Testis (tissue), 2 donors: Measurements from ENCODE around the gene DHX34.

Experiments
- POLR2A ChIP-seq: fragments of 450-650 bp; IDR thresholded peaks from one replicate; pipeline ENCODE4 v1.6.1; 2017; ENCODE audit warnings: antibody characterized with exemption, mild to moderate bottlenecking, moderate library complexity
- TF ChIP-seq, protein P1 (sequence below), 3 experiments: fragments of 450-650 bp in 2 of 3; fragments of 200-600 bp in 1 of 3; sonication (generic) in 1 of 3; IDR thresholded peaks; one replicate each; pipeline ENCODE4 v1.5.1; 2016 to 2019; ENCODE audit warnings: antibody characterized with exemption in 3 of 3, mild to moderate bottlenecking in 2 of 3, moderate library complexity in 1 of 3

DNA sequence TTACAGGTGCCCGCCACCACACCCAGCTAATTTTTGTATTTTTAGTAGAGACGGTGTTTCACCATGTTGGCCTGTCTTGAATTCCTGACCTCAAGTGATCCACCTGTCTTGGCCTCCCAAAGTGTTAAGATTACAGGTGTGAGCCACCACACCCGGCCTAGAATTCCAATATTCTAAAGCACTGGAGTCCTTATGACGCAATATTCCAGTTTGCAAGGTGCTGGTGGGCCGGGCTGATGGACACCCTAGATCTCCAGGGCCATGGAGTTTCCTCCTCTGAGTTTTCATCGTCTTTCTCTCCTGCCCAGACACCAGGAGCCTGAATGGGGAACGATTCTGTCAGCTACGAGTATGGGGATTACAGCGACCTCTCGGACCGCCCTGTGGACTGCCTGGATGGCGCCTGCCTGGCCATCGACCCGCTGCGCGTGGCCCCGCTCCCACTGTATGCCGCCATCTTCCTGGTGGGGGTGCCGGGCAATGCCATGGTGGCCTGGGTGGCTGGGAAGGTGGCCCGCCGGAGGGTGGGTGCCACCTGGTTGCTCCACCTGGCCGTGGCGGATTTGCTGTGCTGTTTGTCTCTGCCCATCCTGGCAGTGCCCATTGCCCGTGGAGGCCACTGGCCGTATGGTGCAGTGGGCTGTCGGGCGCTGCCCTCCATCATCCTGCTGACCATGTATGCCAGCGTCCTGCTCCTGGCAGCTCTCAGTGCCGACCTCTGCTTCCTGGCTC is 8.5 kb upstream of the DHX34 start:
- no peak for TF ChIP-seq POLR2A
- TF ChIP-seq, protein P1, sequence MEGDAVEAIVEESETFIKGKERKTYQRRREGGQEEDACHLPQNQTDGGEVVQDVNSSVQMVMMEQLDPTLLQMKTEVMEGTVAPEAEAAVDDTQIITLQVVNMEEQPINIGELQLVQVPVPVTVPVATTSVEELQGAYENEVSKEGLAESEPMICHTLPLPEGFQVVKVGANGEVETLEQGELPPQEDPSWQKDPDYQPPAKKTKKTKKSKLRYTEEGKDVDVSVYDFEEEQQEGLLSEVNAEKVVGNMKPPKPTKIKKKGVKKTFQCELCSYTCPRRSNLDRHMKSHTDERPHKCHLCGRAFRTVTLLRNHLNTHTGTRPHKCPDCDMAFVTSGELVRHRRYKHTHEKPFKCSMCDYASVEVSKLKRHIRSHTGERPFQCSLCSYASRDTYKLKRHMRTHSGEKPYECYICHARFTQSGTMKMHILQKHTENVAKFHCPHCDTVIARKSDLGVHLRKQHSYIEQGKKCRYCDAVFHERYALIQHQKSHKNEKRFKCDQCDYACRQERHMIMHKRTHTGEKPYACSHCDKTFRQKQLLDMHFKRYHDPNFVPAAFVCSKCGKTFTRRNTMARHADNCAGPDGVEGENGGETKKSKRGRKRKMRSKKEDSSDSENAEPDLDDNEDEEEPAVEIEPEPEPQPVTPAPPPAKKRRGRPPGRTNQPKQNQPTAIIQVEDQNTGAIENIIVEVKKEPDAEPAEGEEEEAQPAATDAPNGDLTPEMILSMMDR (IDR thresholded peaks at IDR 0.05), result no peak
